Measurements from ENCODE around the gene LTBP2. TPM values are rescaled to one million over a fixed set of nuclear protein-coding genes. Genes with fewer than 3 reads are reported as not detected.

LTBP2 gene
- polyA plus RNA-seq, 1 experiment = 41.1 TPM

DNA sequence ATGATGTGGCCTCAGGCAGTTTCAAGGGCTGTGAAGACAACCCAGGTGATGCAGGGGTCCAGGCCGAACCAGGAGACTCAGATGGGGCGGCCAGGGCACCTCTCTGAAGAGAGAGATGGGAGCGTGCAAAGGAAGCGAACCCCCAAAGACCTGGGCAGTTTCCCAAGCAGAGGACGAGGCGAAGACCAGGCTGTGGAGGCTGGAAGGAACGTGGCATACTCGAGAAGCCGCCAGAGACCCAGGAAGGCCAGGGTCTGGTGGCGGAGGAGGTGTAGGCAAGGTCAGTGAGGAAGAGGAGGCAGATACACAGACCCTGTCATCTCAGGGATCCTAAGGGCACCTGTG lies 24.7 kb downstream of the LTBP2 start:
- DNase-seq (ENCODE audit: low read depth) = no peak
- ChIA-PET CTCF (no interaction called here), POLR2A (no interaction called here)
- no peaks in the 10 kb centered on the region; the same call in 1 of the 2 replicates for H3K36me3 ChIP-seq (ENCODE audit: control insufficient read depth, insufficient read depth, low read length)
- TF ChIP-seq, protein P1, sequence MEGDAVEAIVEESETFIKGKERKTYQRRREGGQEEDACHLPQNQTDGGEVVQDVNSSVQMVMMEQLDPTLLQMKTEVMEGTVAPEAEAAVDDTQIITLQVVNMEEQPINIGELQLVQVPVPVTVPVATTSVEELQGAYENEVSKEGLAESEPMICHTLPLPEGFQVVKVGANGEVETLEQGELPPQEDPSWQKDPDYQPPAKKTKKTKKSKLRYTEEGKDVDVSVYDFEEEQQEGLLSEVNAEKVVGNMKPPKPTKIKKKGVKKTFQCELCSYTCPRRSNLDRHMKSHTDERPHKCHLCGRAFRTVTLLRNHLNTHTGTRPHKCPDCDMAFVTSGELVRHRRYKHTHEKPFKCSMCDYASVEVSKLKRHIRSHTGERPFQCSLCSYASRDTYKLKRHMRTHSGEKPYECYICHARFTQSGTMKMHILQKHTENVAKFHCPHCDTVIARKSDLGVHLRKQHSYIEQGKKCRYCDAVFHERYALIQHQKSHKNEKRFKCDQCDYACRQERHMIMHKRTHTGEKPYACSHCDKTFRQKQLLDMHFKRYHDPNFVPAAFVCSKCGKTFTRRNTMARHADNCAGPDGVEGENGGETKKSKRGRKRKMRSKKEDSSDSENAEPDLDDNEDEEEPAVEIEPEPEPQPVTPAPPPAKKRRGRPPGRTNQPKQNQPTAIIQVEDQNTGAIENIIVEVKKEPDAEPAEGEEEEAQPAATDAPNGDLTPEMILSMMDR (IDR thresholded peaks at IDR 0.05; ENCODE audit: insufficient read depth, low read depth, low read length) = no peak
- H3K4me3 ChIP-seq (ENCODE audit: low read depth, low read length) = no peak overlapping the region
- no peaks in the 10 kb centered on the region for H3K27me3 ChIP-seq (ENCODE audit: control insufficient read depth, insufficient read depth, low read length)

DNA sequence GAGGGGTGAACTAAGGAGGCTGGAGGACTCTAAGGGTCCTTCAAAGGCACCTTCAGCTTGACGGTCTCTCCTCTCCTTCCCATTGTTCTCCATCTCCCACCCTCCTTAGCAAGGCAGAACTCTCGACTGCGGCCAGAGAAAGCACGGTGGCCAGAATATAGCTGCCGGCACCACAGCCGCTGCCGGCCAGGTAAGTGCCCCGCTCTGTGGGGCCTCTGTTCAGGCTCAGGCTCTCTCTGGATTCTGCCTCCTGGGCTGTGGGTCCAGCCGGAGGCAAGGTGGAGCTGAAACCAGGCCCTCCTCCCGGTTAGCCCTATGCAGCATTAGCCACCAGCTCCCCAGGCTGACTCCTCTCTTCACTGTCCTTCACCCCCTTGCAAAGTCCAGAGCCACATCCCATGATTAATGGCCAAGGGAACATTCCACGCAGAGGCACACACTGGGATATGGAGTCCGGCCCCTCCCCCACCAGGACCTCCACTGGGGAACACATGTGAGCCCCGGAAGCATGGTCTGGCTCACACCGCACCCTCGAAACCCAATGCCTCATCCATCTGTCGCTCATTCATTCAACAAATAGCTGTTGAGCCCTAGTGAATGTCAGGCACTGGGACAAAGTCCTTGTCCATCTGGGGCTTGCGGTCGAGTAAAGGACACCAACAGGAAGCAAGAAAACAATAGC lies 25.2 kb downstream of the LTBP2 start:
- no peak for DNase-seq (ENCODE audit: low read depth)
- POLR2A ChIA-PET = no interaction called here

DNA sequence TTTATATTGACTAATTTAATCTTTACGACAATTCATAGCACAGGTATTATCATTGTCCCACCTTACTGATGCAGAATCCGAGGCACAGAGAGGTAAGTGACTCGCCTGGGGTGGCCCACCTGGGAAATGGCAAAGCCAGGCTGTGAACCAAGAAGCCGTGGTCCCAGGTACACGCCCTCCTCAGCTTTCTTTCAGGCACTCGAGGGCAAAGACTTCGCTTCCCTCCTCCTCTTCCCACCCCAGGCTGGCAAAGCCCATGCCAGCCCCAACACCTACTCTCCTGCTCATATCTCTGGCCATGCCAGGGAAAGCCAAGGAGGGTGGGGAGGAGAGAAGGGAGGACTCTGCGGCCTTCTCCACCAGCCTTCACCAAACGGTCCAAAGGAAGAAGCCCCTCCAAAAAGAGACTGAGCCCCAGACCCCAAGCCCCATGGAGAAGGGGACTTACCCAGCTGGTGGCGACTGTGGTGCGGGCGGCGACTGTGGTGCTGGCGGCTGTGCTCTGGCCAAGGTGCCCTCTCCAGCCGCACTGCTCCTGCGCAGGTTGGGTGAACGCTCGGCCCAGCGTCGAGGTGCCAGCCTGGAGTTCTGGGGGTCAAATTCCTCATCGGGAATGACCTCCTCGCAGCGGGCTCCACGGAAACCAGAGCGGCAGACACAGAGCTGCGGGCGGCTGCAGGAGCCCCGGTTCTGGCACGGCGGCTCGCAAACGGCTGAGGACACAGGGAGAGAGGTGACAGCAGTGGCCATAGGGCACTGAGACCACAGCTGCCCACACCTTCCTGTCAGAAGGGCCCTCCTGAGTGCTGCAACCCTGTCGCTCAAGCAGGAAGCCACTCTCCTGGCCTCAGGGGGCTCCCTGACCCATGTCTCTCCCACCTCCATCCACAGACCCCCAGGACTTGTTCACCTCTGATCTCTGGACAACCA lies 26.4 kb downstream of the LTBP2 start:
- Histone ChIP-seq H3K27me3 (ENCODE audit: control insufficient read depth, insufficient read depth, low read length) (no peaks in the 10 kb centered on the region), H3K4me3 (ENCODE audit: low read depth, low read length) (no peak overlapping the region), H3K36me3 (ENCODE audit: control insufficient read depth, insufficient read depth, low read length) (no peaks in the 10 kb centered on the region; the same call in 1 of the 2 replicates)
- TF ChIP-seq, protein P1 (IDR thresholded peaks at IDR 0.05; ENCODE audit: insufficient read depth, low read depth, low read length) = no peak
- ChIA-PET POLR2A (no interaction called here), CTCF (interaction anchor here (0.5 to 3.9 kb wide), 4 partner anchors 8 to 1537 kb away, joined by 3 to 14 read pairs (median 4); no protein-coding TSS in a partner anchor)
- no peak for DNase-seq (ENCODE audit: low read depth)

More for the DNA sequence above, 25.2 kb downstream of the LTBP2 start:
- CTCF ChIA-PET = interaction anchor here (0.5 to 0.8 kb wide), 2 partner anchors 14 to 1538 kb away, joined by 3 read pairs; no protein-coding TSS in a partner anchor
- Histone ChIP-seq H3K36me3 (ENCODE audit: control insufficient read depth, insufficient read depth, low read length) (no peaks in the 10 kb centered on the region; the same call in 1 of the 2 replicates), H3K27me3 (ENCODE audit: control insufficient read depth, insufficient read depth, low read length) (no peaks in the 10 kb centered on the region), H3K4me3 (ENCODE audit: low read depth, low read length) (no peak overlapping the region)
- TF ChIP-seq, protein P1 (IDR thresholded peaks at IDR 0.05; ENCODE audit: insufficient read depth, low read depth, low read length) = no peak

DNA sequence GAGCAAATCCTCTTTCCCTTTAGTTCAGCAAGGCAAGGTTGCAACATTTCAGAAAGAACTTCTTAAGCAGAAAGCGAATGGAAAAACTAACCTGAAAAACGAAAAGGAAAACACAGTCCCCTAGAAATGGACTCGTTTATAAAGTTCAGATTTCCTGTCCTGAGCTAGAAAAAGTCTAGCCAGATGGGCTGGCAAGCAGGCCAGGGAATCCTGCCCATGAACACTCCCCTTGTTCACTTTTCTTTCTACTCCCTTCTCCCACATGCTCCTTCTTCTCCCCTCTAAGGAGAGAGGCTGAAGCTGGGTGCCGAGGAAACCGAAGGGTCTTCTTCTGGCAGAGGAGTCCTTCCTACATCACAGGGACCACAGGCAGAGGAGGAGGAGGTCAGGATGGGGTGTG lies 27.1 kb downstream of the LTBP2 start:
- Histone ChIP-seq H3K27me3 (ENCODE audit: control insufficient read depth, insufficient read depth, low read length) (no peaks in the 10 kb centered on the region), H3K4me3 (ENCODE audit: low read depth, low read length) (no peak overlapping the region), H3K36me3 (ENCODE audit: control insufficient read depth, insufficient read depth, low read length) (no peaks in the 10 kb centered on the region; the same call in 1 of the 2 replicates)
- no peak for DNase-seq (ENCODE audit: low read depth)
- POLR2A ChIA-PET = no interaction called here
- TF ChIP-seq, protein P1 (IDR thresholded peaks at IDR 0.05; ENCODE audit: insufficient read depth, low read depth, low read length) = no peak
- CTCF ChIA-PET = interaction anchor here (1.3 to 3.9 kb wide), 3 partner anchors 9 to 85 kb away, joined by 4 to 14 read pairs (median 6); no protein-coding TSS in a partner anchor
